SH-SY5Y (cell line): ENCODE results near the gene SMIM14.

Experiments used
- GATA2 ChIP-seq: IDR thresholded peaks from 2 replicates; pipeline ENCODE4 v1.6.1; 2011; ENCODE audit warnings: mild to moderate bottlenecking, low read depth, low read length
- GATA3 ChIP-seq: IDR thresholded peaks from 2 replicates; pipeline ENCODE4 v1.6.1; 2011; ENCODE audit warnings: low read depth, mild to moderate bottlenecking, low read length, moderate library complexity

Gene SMIM14

GRCh38 chr4:39648827-39649558 lies 10.3 kb upstream of the SMIM14 start:
- TF ChIP-seq GATA2 (no peak), GATA3 (no peak)

- TF ChIP-seq GATA3 (no peak), GATA2 (no peak)
Measured at GRCh38 chr4:39648213-39648612, 9.5 kb upstream of the SMIM14 start.

- TF ChIP-seq GATA3, result no peak
- TF ChIP-seq GATA2, result no peak
Measured at GRCh38 chr4:39642885-39643552, 4.4 kb upstream of the SMIM14 start.

- TF ChIP-seq GATA2, result no peak
Measured at GRCh38 chr4:39641451-39641850, 2.8 kb upstream of the SMIM14 start.

- TF ChIP-seq GATA2, result no peak
- no peak for TF ChIP-seq GATA3
Measured at GRCh38 chr4:39637586-39638353, 895 bp downstream of the SMIM14 start.

- no peak for TF ChIP-seq GATA2
- TF ChIP-seq GATA3, result no peak
Measured at GRCh38 chr4:39637221-39637585, 1.5 kb downstream of the SMIM14 start.

GRCh38 chr4:39636531-39637184 lies 2.0 kb downstream of the SMIM14 start:
- TF ChIP-seq GATA2 (no peak), GATA3 (no peak)

GRCh38 chr4:39635023-39635422 lies 3.6 kb downstream of the SMIM14 start:
- no peak for TF ChIP-seq GATA2
- no peak for TF ChIP-seq GATA3

- TF ChIP-seq GATA3, result no peak
- no peak for TF ChIP-seq GATA2
Measured at GRCh38 chr4:39631700-39632079, 7.0 kb downstream of the SMIM14 start.

- TF ChIP-seq GATA3, result no peak
Measured at GRCh38 chr4:39627413-39627812, 11.3 kb downstream of the SMIM14 start.

- TF ChIP-seq GATA2 (no peak), GATA3 (no peak)
Measured at GRCh38 chr4:39626913-39627312, 11.8 kb downstream of the SMIM14 start.

- TF ChIP-seq GATA2 (no peak), GATA3 (no peak)
Measured at GRCh38 chr4:39626261-39626660, 12.4 kb downstream of the SMIM14 start.

- TF ChIP-seq GATA3 (no peak), GATA2 (no peak)
Measured at GRCh38 chr4:39621582-39621981, 17.1 kb downstream of the SMIM14 start.

- TF ChIP-seq GATA2 (no peak), GATA3 (no peak)
Measured at GRCh38 chr4:39620551-39621313, 17.9 kb downstream of the SMIM14 start.
